OCI-LY3 (cell line): ENCODE measurements around the gene CFD.
"Not testable (repeated sequence)": the region's sequence is repeated elsewhere in the genome, so short reads cannot be mapped to it uniquely, and the experiment has no call there.

ENCODE experiments used
- H2AFZ ChIP-seq: fragments of 200-600, 300-600 bp; shearing (Covaris generic); 2 replicates; pipeline ENCODE4 v1.6.0; 2014; ENCODE audit warnings: antibody characterized with exemption, low read depth, low read length
- H3K27ac ChIP-seq: fragments of 200-600, 300-600 bp; sonication (generic); 2 replicates; pipeline ENCODE4 v1.5.1; 2014; ENCODE audit warnings: mild to moderate bottlenecking, low read length, moderate library complexity, mixed read lengths
- H3K27me3 ChIP-seq: fragments of 200-600, 300-600 bp; sonication (generic); 2 replicates; pipeline ENCODE4 v1.6.1; 2014; ENCODE audit warnings: low read depth, low read length, mixed read lengths
- H3K36me3 ChIP-seq: fragments of 200-600, 300-600 bp; sonication (generic); replicated peaks from 2 replicates; pipeline ENCODE3; 2014; ENCODE audit warnings: low read depth, low read length, mixed read lengths
- H3K4me1 ChIP-seq: fragments of 300-600, 200-600 bp; sonication (generic); 2 replicates; pipeline ENCODE4 v1.6.1; 2014; ENCODE audit warnings: low read length, mixed read lengths
- H3K4me2 ChIP-seq: fragments of 200-600, 300-600 bp; sonication (generic); 2 replicates; pipeline ENCODE4 v1.6.1; 2014; ENCODE audit warnings: low read length, mixed read lengths
- H3K4me3 ChIP-seq: fragments of 300-600, 200-600 bp; sonication (generic); 2 replicates; pipeline ENCODE4 v1.5.1; 2014; ENCODE audit warnings: antibody characterized with exemption, mild to moderate bottlenecking, low read length, moderate library complexity
- H3K79me2 ChIP-seq: fragments of 300-600, 200-600 bp; shearing (Covaris generic); 2 replicates; pipeline ENCODE4 v1.6.1; 2014; ENCODE audit warnings: mild to moderate bottlenecking, low read length, mixed read lengths
- H3K9ac ChIP-seq: fragments of 300-600, 200-600 bp; shearing (Covaris generic); 2 replicates; pipeline ENCODE4 v1.6.0; 2014; ENCODE audit warnings: mild to moderate bottlenecking, low read length, moderate library complexity
- H3K9me3 ChIP-seq: fragments of 200-600, 300-600 bp; shearing (Covaris generic); 2 replicates; pipeline ENCODE4 v1.6.1; 2014; ENCODE audit warnings: low read length, mixed read lengths; ENCODE audit not compliant: insufficient read depth
- H4K20me1 ChIP-seq: fragments of 200-600, 300-600 bp; sonication (generic); 2 replicates; pipeline ENCODE4 v1.6.1; 2016; ENCODE audit warnings: low read length, mixed read lengths; ENCODE audit not compliant: insufficient read depth
- EZH2phosphoT487 ChIP-seq: fragments of 200-600 bp; shearing (Covaris generic); IDR thresholded peaks from 2 replicates; pipeline ENCODE4 v1.6.1; 2018; ENCODE audit warnings: antibody characterized with exemption, mixed run types, low read depth
- TF ChIP-seq, protein P1 (sequence below): fragments of 200-600, 300-600 bp; sonication (generic); IDR thresholded peaks from 2 replicates; pipeline ENCODE4 v1.5.1; 2014; ENCODE audit warnings: antibody characterized with exemption, low read length, low read depth

The CFD gene

DNA sequence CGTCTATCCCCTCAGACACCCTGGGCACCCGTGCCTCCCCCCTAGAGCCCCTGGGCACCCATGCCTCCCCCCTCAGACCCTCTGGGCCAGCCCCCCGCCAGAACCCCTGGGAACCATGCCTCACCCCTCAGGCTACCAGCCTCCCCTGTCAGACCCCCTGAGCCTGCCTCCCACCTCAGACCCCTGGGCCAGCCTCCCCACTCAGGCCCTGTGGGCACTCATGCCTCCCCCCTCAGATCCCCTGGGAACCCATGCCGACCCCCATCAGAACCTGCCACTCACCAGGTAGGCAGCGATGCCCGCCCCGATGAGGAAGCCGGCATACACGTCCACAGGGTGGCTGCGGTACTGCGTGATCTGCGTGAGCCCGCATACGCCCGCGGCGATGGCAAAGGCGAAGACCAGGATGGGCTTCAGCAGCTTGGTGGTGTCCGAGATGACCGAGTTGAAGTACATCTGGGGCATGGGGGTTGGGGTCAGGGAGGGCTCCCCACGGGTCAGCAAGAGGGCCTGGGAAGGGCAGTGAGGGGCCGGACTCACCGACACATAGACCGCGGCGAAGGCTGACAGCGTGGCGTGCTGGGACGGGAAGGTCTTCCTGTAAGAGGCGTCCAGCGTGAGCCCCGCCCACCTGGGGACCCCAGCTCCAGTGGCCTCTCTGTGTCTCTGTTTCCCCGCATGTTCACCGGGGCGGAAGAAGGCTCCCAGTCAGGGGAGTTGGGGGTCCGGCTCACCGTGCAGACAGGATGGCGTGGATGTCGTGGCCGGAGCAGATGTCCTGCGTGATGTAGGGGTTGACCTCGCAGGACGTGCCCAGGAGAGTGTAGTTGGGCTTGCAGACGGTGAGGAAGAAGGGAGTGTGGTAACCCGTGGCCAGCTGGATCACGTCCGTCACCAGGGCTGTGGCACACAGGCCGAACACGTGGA lies 45.0 kb upstream of the CFD start:
- Histone ChIP-seq H3K4me3 (no peak overlapping the region), H3K4me2 (no peak overlapping the region), H3K27me3 (no peaks in the 10 kb centered on the region), H3K9ac (no peak overlapping the region), H3K27ac (no peak overlapping the region), H3K4me1 (no peaks in the 10 kb centered on the region), H2AFZ (no peak overlapping the region), H4K20me1 (peaks cover 25% of the 10 kb centered on the region), H3K36me3 (peaks cover 63% of the 10 kb centered on the region), H3K9me3 (no peaks in the 10 kb centered on the region), H3K79me2 (peaks cover 5% of the 10 kb centered on the region)
- TF ChIP-seq EZH2phosphoT487, result no peak

DNA sequence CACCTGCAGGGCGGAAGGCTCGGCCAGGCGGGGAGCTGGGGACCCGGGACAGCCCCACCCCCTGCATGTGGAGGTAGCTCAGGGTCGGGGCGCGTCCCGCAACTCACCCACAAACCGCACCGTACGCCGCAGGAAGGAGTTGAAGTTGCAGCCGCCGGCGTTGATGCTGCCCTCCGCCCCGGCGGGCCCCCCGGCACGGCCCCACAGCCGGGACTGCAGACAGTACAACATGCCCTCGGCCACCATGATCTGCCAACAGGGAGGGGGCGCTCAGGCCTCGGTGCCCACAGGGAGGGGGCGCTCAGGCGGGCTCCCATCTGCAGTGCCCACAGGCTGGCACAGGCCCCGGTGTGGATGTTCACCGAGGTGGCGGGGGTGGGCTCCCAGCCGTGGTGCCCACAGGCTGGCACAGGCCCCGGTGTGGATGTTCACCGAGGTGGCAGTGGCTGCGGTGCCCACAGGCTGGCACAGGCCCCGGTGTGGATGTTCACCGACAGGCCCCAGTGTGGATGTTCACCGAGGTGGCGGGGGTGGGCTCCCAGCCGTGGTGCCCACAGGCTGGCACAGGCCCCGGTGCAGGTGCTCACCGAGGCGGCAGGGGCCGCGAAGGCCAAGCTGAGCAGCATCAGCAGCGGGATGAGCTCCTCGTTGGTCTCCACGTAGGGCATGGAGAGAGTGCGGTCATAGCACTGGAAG lies 44.2 kb upstream of the CFD start:
- no peak for TF ChIP-seq EZH2phosphoT487
- TF ChIP-seq, protein P1, sequence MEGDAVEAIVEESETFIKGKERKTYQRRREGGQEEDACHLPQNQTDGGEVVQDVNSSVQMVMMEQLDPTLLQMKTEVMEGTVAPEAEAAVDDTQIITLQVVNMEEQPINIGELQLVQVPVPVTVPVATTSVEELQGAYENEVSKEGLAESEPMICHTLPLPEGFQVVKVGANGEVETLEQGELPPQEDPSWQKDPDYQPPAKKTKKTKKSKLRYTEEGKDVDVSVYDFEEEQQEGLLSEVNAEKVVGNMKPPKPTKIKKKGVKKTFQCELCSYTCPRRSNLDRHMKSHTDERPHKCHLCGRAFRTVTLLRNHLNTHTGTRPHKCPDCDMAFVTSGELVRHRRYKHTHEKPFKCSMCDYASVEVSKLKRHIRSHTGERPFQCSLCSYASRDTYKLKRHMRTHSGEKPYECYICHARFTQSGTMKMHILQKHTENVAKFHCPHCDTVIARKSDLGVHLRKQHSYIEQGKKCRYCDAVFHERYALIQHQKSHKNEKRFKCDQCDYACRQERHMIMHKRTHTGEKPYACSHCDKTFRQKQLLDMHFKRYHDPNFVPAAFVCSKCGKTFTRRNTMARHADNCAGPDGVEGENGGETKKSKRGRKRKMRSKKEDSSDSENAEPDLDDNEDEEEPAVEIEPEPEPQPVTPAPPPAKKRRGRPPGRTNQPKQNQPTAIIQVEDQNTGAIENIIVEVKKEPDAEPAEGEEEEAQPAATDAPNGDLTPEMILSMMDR, result no peak
- Histone ChIP-seq H3K79me2 (no peaks in the 10 kb centered on the region), H3K27ac (no peak overlapping the region), H3K4me2 (no peak overlapping the region), H3K9ac (no peak overlapping the region), H3K9me3 (no peaks in the 10 kb centered on the region), H4K20me1 (peaks cover 16% of the 10 kb centered on the region), H2AFZ (no peak overlapping the region), H3K36me3 (peaks cover 55% of the 10 kb centered on the region), H3K4me1 (no peaks in the 10 kb centered on the region), H3K27me3 (no peaks in the 10 kb centered on the region), H3K4me3 (no peak overlapping the region)

DNA sequence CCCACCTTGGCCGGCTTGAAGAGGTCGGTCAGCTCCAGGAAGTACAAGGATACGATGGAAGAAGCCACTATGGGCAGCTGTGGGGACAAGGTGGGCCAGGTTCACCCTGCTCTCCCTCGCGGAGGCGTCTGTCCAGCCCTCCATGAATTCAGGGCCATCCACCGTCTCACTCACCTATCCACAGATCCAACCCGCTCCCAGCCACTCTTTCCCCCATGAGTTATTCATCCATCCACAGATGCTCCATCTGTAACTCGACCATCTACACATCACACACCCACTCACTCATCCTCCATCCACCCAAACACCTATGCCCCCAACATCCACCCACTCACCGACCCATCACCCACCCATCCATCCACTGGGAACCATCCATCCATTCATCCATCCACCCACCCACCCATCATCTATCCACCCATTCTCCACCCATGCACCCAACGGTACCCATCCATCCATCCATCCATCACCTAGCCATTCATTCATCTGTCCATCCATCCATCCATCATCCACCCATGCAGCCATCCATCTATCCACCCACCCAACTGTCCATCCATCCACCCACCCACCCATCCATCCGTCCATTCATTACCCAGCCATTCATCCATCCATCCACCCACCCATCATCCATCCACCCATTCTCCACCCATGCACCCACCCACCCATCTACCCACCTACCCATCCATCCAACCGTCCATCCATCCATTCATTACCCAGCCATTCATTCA lies 43.5 kb upstream of the CFD start:
- Histone ChIP-seq H3K27ac (no peak overlapping the region), H3K79me2 (no peaks in the 10 kb centered on the region), H3K4me1 (no peaks in the 10 kb centered on the region), H3K9me3 (no peaks in the 10 kb centered on the region), H3K36me3 (peaks cover 48% of the 10 kb centered on the region), H4K20me1 (peaks cover 9% of the 10 kb centered on the region), H3K27me3 (no peaks in the 10 kb centered on the region), H3K4me3 (no peak overlapping the region), H3K9ac (no peak overlapping the region), H3K4me2 (no peak overlapping the region), H2AFZ (no peak overlapping the region)
- no peak for TF ChIP-seq EZH2phosphoT487
- TF ChIP-seq, protein P1, result no peak

DNA sequence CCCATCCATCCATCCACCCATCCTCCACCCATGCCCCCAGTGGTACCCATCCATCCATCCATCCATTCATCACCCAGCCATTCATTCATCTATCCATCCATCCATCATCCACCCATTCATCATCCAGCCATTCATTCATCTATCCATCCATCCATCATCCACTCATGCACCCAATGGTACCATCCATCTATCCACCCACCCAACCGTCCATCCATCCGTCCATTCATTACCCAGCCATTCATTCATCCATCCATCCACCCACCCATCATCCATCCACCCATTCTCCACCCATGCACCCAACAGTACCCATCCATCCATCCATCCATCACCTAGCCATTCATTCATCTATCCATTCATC lies 43.0 kb upstream of the CFD start:
- H3K4me3 ChIP-seq, result no peak overlapping the region
- peaks cover 42% of the 10 kb centered on the region for H3K36me3 ChIP-seq
- peaks cover 7% of the 10 kb centered on the region for H4K20me1 ChIP-seq
- no peaks in the 10 kb centered on the region for H3K4me1 ChIP-seq
- H3K9ac ChIP-seq, result no peak overlapping the region
- H3K4me2 ChIP-seq, result no peak overlapping the region
- H3K27me3 ChIP-seq, result no peaks in the 10 kb centered on the region
- H3K27ac ChIP-seq, result no peak overlapping the region
- H3K79me2 ChIP-seq, result no peaks in the 10 kb centered on the region
- no peak overlapping the region for H2AFZ ChIP-seq
- TF ChIP-seq, protein P1, result no peak
- TF ChIP-seq EZH2phosphoT487, result no peak
- no peaks in the 10 kb centered on the region for H3K9me3 ChIP-seq

DNA sequence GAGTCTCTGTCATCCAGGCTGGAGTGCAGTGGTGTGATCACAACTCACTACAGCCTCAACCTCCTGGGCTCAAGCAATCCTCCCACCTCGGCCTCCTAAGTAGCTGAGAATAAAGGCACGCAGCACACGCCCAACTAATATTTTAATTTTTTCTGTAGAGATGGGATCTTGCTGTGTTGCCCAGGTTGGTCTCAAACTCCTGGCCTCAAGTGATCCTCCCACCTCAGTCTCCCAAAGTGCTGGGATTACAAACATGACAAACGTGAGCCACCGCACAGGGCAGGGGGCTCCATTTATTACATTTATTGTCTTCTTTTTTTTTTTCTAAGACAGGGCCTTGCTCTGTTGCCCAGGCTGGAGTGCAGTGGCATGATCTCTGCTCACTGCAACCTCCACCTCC lies 39.3 kb upstream of the CFD start:
- not testable (repeated sequence) for H2AFZ ChIP-seq, H3K4me3 ChIP-seq, H4K20me1 ChIP-seq, H3K27me3 ChIP-seq, H3K9ac ChIP-seq, H3K9me3 ChIP-seq, H3K79me2 ChIP-seq, H3K4me2 ChIP-seq, H3K4me1 ChIP-seq, H3K27ac ChIP-seq
- peaks cover 10% of the 10 kb centered on the region for H3K36me3 ChIP-seq
